GM15510 (cell line): ENCODE measurements around the gene NECTIN4.
A peak's percentile ranks its signal among the peaks of the same experiment; 100 is the strongest.

Experiments used
- POLR2A ChIP-seq: IDR thresholded peaks from 3 replicates; pipeline ENCODE4 v1.6.1; 2011; ENCODE audit warnings: borderline replicate concordance; ENCODE audit not compliant: insufficient read length; ENCODE audit errors: extremely low read depth

Gene NECTIN4

GRCh38 chr1:161039154-161039545, 50.2 kb downstream of the NECTIN4 start:
- no peak for TF ChIP-seq POLR2A

- peak; percentile 78 for TF ChIP-seq POLR2A
These were observed 50.7 kb downstream of the NECTIN4 start, which contains the start of gene TSTD1 for GRCh38 chr1:161038523-161039153. Gene TSTD1 (minus strand): TSS chr1:161038964. CDS start chr1:161038889, 75 bp downstream.

GRCh38 chr1:161037661-161038522, 51.5 kb downstream of the NECTIN4 start:
- no peak for TF ChIP-seq POLR2A

- TF ChIP-seq POLR2A: no peak
These were observed 55.6 kb downstream of the NECTIN4 start for GRCh38 chr1:161033751-161034150.

GRCh38 chr1:161032409-161032808, 56.9 kb downstream of the NECTIN4 start:
- no peak for TF ChIP-seq POLR2A

- TF ChIP-seq POLR2A: no peak
These were observed 57.5 kb downstream of the NECTIN4 start for GRCh38 chr1:161031874-161032273.

- TF ChIP-seq POLR2A: no peak
These were observed 67.4 kb downstream of the NECTIN4 start for GRCh38 chr1:161021970-161022353.

- TF ChIP-seq POLR2A: peak; percentile 57
These were observed 68.0 kb downstream of the NECTIN4 start for GRCh38 chr1:161021165-161021969.
